Trophoblast cell (in vitro differentiated cells and primary cell): ENCODE results near the gene TBC1D13.

Experiments
- DNase-seq, 2 donors: peaks; one replicate each; pipeline ENCODE4 v3.0.0-alpha.2; 2016
- H2AFZ ChIP-seq: 2 replicates; pipeline ENCODE4 v1.6.1; 2013; ENCODE audit warnings: low read length, moderate library complexity, mild to moderate bottlenecking; ENCODE audit not compliant: insufficient read depth, poor library complexity
- H2AK5ac ChIP-seq: 2 replicates; pipeline ENCODE4 v1.6.1; 2013; ENCODE audit warnings: mild to moderate bottlenecking, low read length
- H2BK120ac ChIP-seq: 2 replicates; pipeline ENCODE4 v1.6.1; 2013; ENCODE audit warnings: low read length, mild to moderate bottlenecking, moderate library complexity; ENCODE audit not compliant: insufficient read depth, poor library complexity
- H2BK12ac ChIP-seq: 2 replicates; pipeline ENCODE4 v1.6.1; 2013; ENCODE audit warnings: mild to moderate bottlenecking, low read length, moderate library complexity
- H2BK5ac ChIP-seq: 2 replicates; pipeline ENCODE4 v1.6.1; 2013; ENCODE audit warnings: low read length, low read depth, moderate library complexity, mild to moderate bottlenecking; ENCODE audit not compliant: poor library complexity
- H3K14ac ChIP-seq: 2 replicates; pipeline ENCODE4 v1.6.1; 2013; ENCODE audit warnings: mild to moderate bottlenecking, low read length
- H3K18ac ChIP-seq: 2 replicates; pipeline ENCODE4 v1.6.1; 2013; ENCODE audit warnings: mild to moderate bottlenecking, low read length
- H3K23ac ChIP-seq: 2 replicates; pipeline ENCODE4 v1.6.1; 2013; ENCODE audit warnings: low read length
- H3K27ac ChIP-seq: 2 replicates; pipeline ENCODE4 v1.5.1; 2013; ENCODE audit warnings: low read depth, mild to moderate bottlenecking, inconsistent platforms, low read length, moderate library complexity
- H3K27me3 ChIP-seq: 2 replicates; pipeline ENCODE4 v1.6.1; 2013; ENCODE audit warnings: inconsistent platforms, mild to moderate bottlenecking, low read length, moderate library complexity; ENCODE audit not compliant: insufficient read depth
- H3K36me3 ChIP-seq, 2 experiments: 1 replicate in 1 of 2; 2 replicates in 1 of 2; pipeline ENCODE4 v1.6.1; 2013; ENCODE audit warnings: low read length in 2 of 2, mild to moderate bottlenecking in 2 of 2, moderate library complexity in 1 of 2; ENCODE audit not compliant: insufficient read depth in 2 of 2, control insufficient read depth in 1 of 2
- H3K4ac ChIP-seq: 2 replicates; pipeline ENCODE4 v1.6.1; 2013; ENCODE audit warnings: low read depth, mild to moderate bottlenecking, low read length, moderate library complexity
- H3K4me1 ChIP-seq, 2 experiments: 1 replicate in 1 of 2; 2 replicates in 1 of 2; pipeline ENCODE4 v1.6.1; 2013; ENCODE audit warnings: low read length in 2 of 2, mild to moderate bottlenecking in 2 of 2, moderate library complexity in 1 of 2; ENCODE audit not compliant: insufficient read depth in 2 of 2, control insufficient read depth in 1 of 2
- H3K4me2 ChIP-seq: 2 replicates; pipeline ENCODE4 v1.6.1; 2013; ENCODE audit warnings: inconsistent platforms, mild to moderate bottlenecking, low read length, moderate library complexity
- H3K4me3 ChIP-seq: 2 replicates; pipeline ENCODE4 v1.5.1; 2013; ENCODE audit warnings: mild to moderate bottlenecking, low read depth, low read length, inconsistent platforms
- H3K79me1 ChIP-seq: one replicate; pipeline ENCODE4 v1.6.1; 2013; ENCODE audit warnings: low read length
- H3K79me2 ChIP-seq: 2 replicates; pipeline ENCODE4 v1.6.1; 2013; ENCODE audit warnings: low read length, mild to moderate bottlenecking; ENCODE audit not compliant: control insufficient read depth, insufficient read depth, poor library complexity
- H3K9ac ChIP-seq: 2 replicates; pipeline ENCODE4 v1.6.1; 2013; ENCODE audit warnings: mild to moderate bottlenecking, low read length
- H3K9me3 ChIP-seq: 2 replicates; pipeline ENCODE4 v1.6.1; 2013; ENCODE audit warnings: low read depth, mild to moderate bottlenecking, control low read depth, inconsistent platforms, low read length; ENCODE audit not compliant: insufficient read depth
- H4K12ac ChIP-seq: 2 replicates; pipeline ENCODE4 v1.6.1; 2013; ENCODE audit warnings: low read depth, mild to moderate bottlenecking, low read length, moderate library complexity
- H4K8ac ChIP-seq: 2 replicates; pipeline ENCODE4 v1.6.1; 2013; ENCODE audit warnings: low read depth, mild to moderate bottlenecking, low read length, moderate library complexity
- H4K91ac ChIP-seq: one replicate; pipeline ENCODE4 v1.6.1; 2013; ENCODE audit warnings: low read depth, mild to moderate bottlenecking, low read length, moderate library complexity
- WGBS: extraction: QIAGEN DNeasy Blood & Tissue Kit; methylation state at CpG from one replicate; pipeline ENCODE4 v1.1.7; 2013; ENCODE audit warnings: missing lambda C conversion rate; ENCODE audit not compliant: insufficient read length, insufficient coverage; ENCODE audit errors: extremely low coverage; 5-methylcytosine and 5-hydroxymethylcytosine counted together

Gene TBC1D13

DNA sequence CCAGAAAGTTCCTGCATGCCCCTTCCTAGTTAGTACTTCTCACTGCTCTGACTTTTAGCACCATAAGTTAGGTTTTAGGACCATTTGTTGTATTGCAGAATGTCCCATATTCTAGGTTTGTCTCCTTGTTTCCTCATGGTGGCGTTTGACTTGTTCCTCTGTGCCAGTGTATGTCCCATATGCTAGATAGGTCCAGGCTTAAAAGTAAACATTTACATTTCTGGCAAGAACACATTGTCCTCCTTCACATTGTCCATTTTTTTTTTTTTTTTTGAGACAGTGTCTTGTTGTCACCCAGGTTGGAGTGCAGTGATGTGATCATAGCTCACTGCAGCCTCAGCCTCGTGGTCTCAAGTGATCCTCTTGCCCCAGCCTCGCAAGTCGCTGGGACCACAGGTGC lies 15.4 kb downstream of the TBC1D13 start:
- H3K79me2 ChIP-seq: no peaks in the 10 kb centered on the region
- no peak overlapping the region for H4K91ac ChIP-seq
- H3K36me3 ChIP-seq: peaks cover 59 to 72% of the 10 kb centered on the region in 2 experiments
- H2BK5ac ChIP-seq: no peak overlapping the region
- no peak overlapping the region for H3K9ac ChIP-seq
- H3K4ac ChIP-seq: no peak overlapping the region
- no peak overlapping the region for H3K4me2 ChIP-seq
- H2AK5ac ChIP-seq: no peak overlapping the region
- H3K23ac ChIP-seq: no peak overlapping the region
- H2BK120ac ChIP-seq: no peak overlapping the region
- no peak overlapping the region for H3K4me3 ChIP-seq
- peaks cover 6% of the 10 kb centered on the region for H3K9me3 ChIP-seq
- no peak for DNase-seq
- no peaks in the 10 kb centered on the region for H3K4me1 ChIP-seq
- H3K18ac ChIP-seq: no peak overlapping the region
- no CpG with 5 or more reads among the region's 4 CpGs for WGBS
- no peak overlapping the region for H3K27ac ChIP-seq
- no peak overlapping the region for H2BK12ac ChIP-seq
- H3K27me3 ChIP-seq: no peaks in the 10 kb centered on the region
- H4K12ac ChIP-seq: no peak overlapping the region
- no peaks in the 10 kb centered on the region for H3K79me1 ChIP-seq
- no peak overlapping the region for H4K8ac ChIP-seq
- no peak overlapping the region for H2AFZ ChIP-seq
- H3K14ac ChIP-seq: no peak overlapping the region

DNA sequence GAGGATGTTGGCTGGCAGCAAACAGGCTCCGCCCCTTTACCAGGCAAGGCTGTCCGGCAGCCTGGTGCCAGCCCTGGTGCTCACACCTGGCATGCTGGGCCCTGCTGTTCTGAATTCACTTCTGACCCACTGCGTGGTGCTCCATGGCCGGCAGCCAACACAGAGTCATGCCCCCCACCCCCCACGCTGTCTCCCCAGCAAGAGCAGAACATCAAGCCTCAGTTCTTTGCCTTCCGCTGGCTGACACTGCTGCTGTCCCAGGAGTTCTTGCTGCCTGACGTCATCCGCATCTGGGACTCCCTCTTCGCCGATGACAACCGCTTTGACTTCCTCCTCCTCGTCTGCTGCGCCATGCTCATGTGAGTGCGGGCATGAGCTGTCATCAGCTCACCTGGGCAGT lies 18.6 kb downstream of the TBC1D13 start:
- Histone ChIP-seq H3K4me2 (no peak overlapping the region), H3K4me3 (peak overlapping the region; percentile 36), H2BK120ac (no peak overlapping the region), H3K9ac (no peak overlapping the region), H3K18ac (no peak overlapping the region), H3K9me3 (peaks cover 6% of the 10 kb centered on the region), H4K91ac (no peak overlapping the region), H3K27ac (no peak overlapping the region), H3K36me3 (peaks cover 59 to 61% of the 10 kb centered on the region in 2 experiments), H4K12ac (no peak overlapping the region), H3K14ac (no peak overlapping the region), H3K23ac (no peak overlapping the region), H2AFZ (no peak overlapping the region), H2BK5ac (no peak overlapping the region), H2BK12ac (no peak overlapping the region), H2AK5ac (no peak overlapping the region), H4K8ac (no peak overlapping the region), H3K79me1 (no peaks in the 10 kb centered on the region), H3K79me2 (no peaks in the 10 kb centered on the region), H3K27me3 (no peaks in the 10 kb centered on the region), H3K4ac (no peak overlapping the region), H3K4me1 (no peaks in the 10 kb centered on the region)
- WGBS: no CpG with 5 or more reads among the region's 14 CpGs
- DNase-seq: no peak

DNA sequence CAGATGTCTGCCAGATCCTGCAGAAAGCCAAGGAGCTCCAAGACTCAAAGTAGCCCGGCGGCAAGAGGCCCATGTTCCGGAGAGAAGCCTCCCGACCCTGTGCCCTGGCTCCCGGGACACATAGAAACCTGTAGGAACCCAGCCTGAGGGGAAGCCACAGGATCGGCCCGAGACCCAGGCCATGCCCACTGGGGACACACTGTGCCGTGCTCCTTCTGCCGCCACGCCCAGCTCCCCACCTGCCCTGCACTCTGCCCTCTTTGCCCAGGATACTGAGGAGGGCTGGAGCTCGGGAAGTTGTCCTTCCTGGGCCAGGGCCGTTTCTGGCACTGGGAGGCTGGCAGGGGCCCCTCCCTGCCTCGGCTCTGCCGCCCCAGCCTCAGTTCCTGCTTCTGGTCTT lies 20.8 kb downstream of the TBC1D13 start:
- WGBS: no CpG with 5 or more reads among the region's 14 CpGs
- no peak overlapping the region for H3K23ac ChIP-seq

DNA sequence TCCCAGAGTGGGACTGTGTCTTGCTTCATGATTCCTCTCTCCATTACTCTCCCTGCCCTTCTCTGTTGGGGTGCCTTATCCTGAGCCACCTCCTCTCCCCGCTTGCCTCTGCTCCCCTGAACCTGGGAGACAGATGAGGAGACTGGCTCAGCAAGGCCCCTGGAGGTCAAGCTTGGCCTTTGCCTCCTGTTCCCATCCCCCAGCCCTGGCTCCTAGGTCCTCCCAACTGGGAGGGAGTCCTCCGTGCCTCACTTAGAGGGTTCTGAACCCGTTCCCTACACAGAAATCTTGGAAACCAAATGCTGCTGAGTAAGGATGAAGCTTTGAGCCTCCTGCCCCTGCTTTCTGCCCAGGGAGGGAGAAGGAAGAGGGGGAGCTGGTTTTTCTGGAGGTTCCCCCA lies 21.5 kb downstream of the TBC1D13 start:
- Histone ChIP-seq H4K91ac (no peak overlapping the region), H2BK120ac (no peak overlapping the region), H2BK5ac (no peak overlapping the region), H3K79me1 (no peaks in the 10 kb centered on the region), H3K9me3 (peaks cover 6% of the 10 kb centered on the region), H3K23ac (no peak overlapping the region), H3K27ac (no peak overlapping the region), H3K4ac (no peak overlapping the region), H3K18ac (no peak overlapping the region), H3K4me3 (no peak overlapping the region), H2AK5ac (no peak overlapping the region), H2AFZ (no peak overlapping the region), H3K14ac (no peak overlapping the region), H3K79me2 (no peaks in the 10 kb centered on the region), H3K9ac (no peak overlapping the region), H3K36me3 (peaks cover 42 to 45% of the 10 kb centered on the region in 2 experiments), H4K8ac (no peak overlapping the region), H4K12ac (no peak overlapping the region), H3K4me2 (no peak overlapping the region), H2BK12ac (no peak overlapping the region), H3K27me3 (no peaks in the 10 kb centered on the region), H3K4me1 (no peaks in the 10 kb centered on the region)
- no peak for DNase-seq
- no CpG with 5 or more reads among the region's 3 CpGs for WGBS

More for the DNA sequence above, 20.8 kb downstream of the TBC1D13 start:
- Histone ChIP-seq H3K36me3 (peaks cover 48 to 51% of the 10 kb centered on the region in 2 experiments), H4K12ac (no peak overlapping the region), H3K79me2 (no peaks in the 10 kb centered on the region), H3K4me2 (no peak overlapping the region), H3K18ac (no peak overlapping the region), H3K4me1 (no peaks in the 10 kb centered on the region), H3K27me3 (no peaks in the 10 kb centered on the region), H4K91ac (no peak overlapping the region), H3K14ac (no peak overlapping the region), H4K8ac (no peak overlapping the region), H2AFZ (no peak overlapping the region), H2BK120ac (no peak overlapping the region), H2AK5ac (no peak overlapping the region), H3K4ac (no peak overlapping the region), H3K9ac (no peak overlapping the region), H3K9me3 (peaks cover 6% of the 10 kb centered on the region), H2BK5ac (no peak overlapping the region), H2BK12ac (no peak overlapping the region), H3K79me1 (no peaks in the 10 kb centered on the region), H3K4me3 (no peak overlapping the region), H3K27ac (no peak overlapping the region)
- DNase-seq: no peak
